Neural progenitor cell (in vitro differentiated cells): ENCODE data around the gene TMEM19. TPM values are rescaled to one million over a fixed set of nuclear protein-coding genes. Genes with fewer than 3 reads are reported as not detected.
"Not testable (repeated sequence)": the region's sequence is repeated elsewhere in the genome, so short reads cannot be mapped to it uniquely, and the experiment has no call there.

Experiments used
- DNase-seq: peaks from one replicate; pipeline ENCODE4 v3.0.0-alpha.2; 2016; ENCODE audit warnings: low spot score
- H2AFZ ChIP-seq: fragments of 200-600 bp; sonication (generic); replicated peaks from 2 replicates; pipeline ENCODE4 v1.6.1; 2016; ENCODE audit warnings: antibody characterized with exemption
- H3F3A ChIP-seq: fragments of 200-600 bp; sonication (generic); 2 replicates; pipeline ENCODE4 v1.6.1; 2016; ENCODE audit warnings: antibody characterized with exemption, low read depth
- H3K27ac ChIP-seq: fragments of 200-600 bp; sonication (generic); 2 replicates; pipeline ENCODE4 v1.5.1; 2016; ENCODE audit warnings: mild to moderate bottlenecking
- H3K27me3 ChIP-seq: fragments of 200-600 bp; sonication (generic); 2 replicates; pipeline ENCODE4 v1.6.1; 2016; ENCODE audit warnings: mild to moderate bottlenecking, moderate library complexity
- H3K36me3 ChIP-seq: fragments of 200-600 bp; sonication (generic); 2 replicates; pipeline ENCODE4 v1.5.1; 2016
- H3K4me1 ChIP-seq: fragments of 200-600 bp; sonication (generic); 2 replicates; pipeline ENCODE4 v1.6.1; 2016; ENCODE audit warnings: mixed run types
- H3K4me2 ChIP-seq: fragments of 200-600 bp; sonication (generic); 2 replicates; pipeline ENCODE4 v1.6.1; 2016
- H3K4me3 ChIP-seq: fragments of 200-600 bp; sonication (generic); 2 replicates; pipeline ENCODE4 v1.5.1; 2016
- H3K79me2 ChIP-seq: fragments of 200-600 bp; sonication (generic); 2 replicates; pipeline ENCODE4 v1.6.1; 2016; ENCODE audit warnings: low read depth
- H3K9ac ChIP-seq: fragments of 200-600 bp; sonication (generic); 2 replicates; pipeline ENCODE4 v1.6.1; 2016
- H3K9me3 ChIP-seq: fragments of 200-600 bp; sonication (generic); 2 replicates; pipeline ENCODE4 v1.5.1; 2016; ENCODE audit warnings: low read depth
- H4K20me1 ChIP-seq: fragments of 200-600 bp; sonication (generic); 2 replicates; pipeline ENCODE4 v1.6.1; 2016; ENCODE audit warnings: low read depth
- H3K27ac Mint-ChIP-seq: 3 replicates; pipeline ENCODE4 v1.8.0; 2021; ENCODE audit warnings: mixed read lengths
- H3K27me3 Mint-ChIP-seq: 2 replicates; pipeline ENCODE4 v1.8.0; 2022; ENCODE audit warnings: low read depth, mild to moderate bottlenecking, inconsistent platforms, moderate library complexity, mixed read lengths; ENCODE audit not compliant: insufficient read depth
- H3K36me3 Mint-ChIP-seq: 3 replicates; pipeline ENCODE4 v1.8.0; 2021; ENCODE audit warnings: mixed read lengths
- H3K4me1 Mint-ChIP-seq: 3 replicates; pipeline ENCODE4 v1.8.0; 2021; ENCODE audit warnings: mixed read lengths
- H3K4me3 Mint-ChIP-seq: 3 replicates; pipeline ENCODE4 v1.8.0; 2021; ENCODE audit warnings: mild to moderate bottlenecking, moderate library complexity, mixed read lengths
- H3K9me3 Mint-ChIP-seq: 3 replicates; pipeline ENCODE4 v1.8.0; 2020; ENCODE audit warnings: mixed read lengths
- EZH2 ChIP-seq: fragments of 200-600 bp; sonication (generic); IDR thresholded peaks from 2 replicates; pipeline ENCODE4 v1.6.1; 2017; ENCODE audit warnings: antibody characterized with exemption, mild to moderate bottlenecking, moderate library complexity
- EZH2phosphoT487 ChIP-seq: fragments of 200-600 bp; sonication (generic); IDR thresholded peaks from 2 replicates; pipeline ENCODE4 v1.6.1; 2017; ENCODE audit warnings: antibody characterized with exemption
- total RNA-seq: library from RNA; depleted of rRNA; stranded (reverse); fragments of >200 nt; gene quantifications from 2 replicates; pipeline ENCODE4 v1.2.3, GENCODE V29; 2015; ENCODE audit warnings: low replicate concordance
- TF ChIP-seq, protein P1 (sequence below): fragments of 200-600 bp; sonication (generic); IDR thresholded peaks from 2 replicates; pipeline ENCODE4 v1.5.1; 2017; ENCODE audit warnings: antibody characterized with exemption, mild to moderate bottlenecking

Gene TMEM19
- total RNA-seq, 1 donor from 2014 or later, result 9.3 TPM

DNA sequence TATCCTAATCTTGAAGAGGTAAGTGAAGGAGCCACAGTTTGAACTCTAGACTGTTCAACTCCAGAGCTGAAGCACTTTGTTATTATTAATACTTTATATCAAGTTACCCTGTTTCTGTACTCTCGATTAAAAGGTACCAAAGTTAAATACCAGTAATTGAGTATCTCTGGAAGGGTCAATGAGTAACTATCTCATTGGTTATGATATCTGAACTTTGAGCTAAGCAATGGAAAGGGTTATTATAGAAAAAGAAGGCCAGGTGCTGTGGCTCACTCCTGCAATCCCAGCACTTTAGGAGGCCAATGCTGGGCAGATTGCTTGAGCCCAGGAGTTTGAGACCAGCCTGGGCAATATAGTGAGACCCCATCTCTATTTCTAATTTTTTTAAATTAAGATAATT, 9.9 kb downstream of the TMEM19 start:
- no peak overlapping the region for H3K4me3 Mint-ChIP-seq
- H3K27ac Mint-ChIP-seq, result no peak overlapping the region
- H3K79me2 ChIP-seq, result no peaks in the 10 kb centered on the region
- TF ChIP-seq, protein P1, sequence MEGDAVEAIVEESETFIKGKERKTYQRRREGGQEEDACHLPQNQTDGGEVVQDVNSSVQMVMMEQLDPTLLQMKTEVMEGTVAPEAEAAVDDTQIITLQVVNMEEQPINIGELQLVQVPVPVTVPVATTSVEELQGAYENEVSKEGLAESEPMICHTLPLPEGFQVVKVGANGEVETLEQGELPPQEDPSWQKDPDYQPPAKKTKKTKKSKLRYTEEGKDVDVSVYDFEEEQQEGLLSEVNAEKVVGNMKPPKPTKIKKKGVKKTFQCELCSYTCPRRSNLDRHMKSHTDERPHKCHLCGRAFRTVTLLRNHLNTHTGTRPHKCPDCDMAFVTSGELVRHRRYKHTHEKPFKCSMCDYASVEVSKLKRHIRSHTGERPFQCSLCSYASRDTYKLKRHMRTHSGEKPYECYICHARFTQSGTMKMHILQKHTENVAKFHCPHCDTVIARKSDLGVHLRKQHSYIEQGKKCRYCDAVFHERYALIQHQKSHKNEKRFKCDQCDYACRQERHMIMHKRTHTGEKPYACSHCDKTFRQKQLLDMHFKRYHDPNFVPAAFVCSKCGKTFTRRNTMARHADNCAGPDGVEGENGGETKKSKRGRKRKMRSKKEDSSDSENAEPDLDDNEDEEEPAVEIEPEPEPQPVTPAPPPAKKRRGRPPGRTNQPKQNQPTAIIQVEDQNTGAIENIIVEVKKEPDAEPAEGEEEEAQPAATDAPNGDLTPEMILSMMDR, result no peak
- no peak for TF ChIP-seq EZH2
- TF ChIP-seq EZH2phosphoT487, result no peak
- H3K27me3 Mint-ChIP-seq, result no peaks in the 10 kb centered on the region
- H3K9me3 Mint-ChIP-seq, result no peaks in the 10 kb centered on the region
- peaks cover 15% of the 10 kb centered on the region for H3K4me1 Mint-ChIP-seq
- no peak overlapping the region for H3K9ac ChIP-seq
- no peak for DNase-seq
- H3K27ac ChIP-seq, result no peak overlapping the region
- no peaks in the 10 kb centered on the region for H3F3A ChIP-seq
- no peak overlapping the region for H3K4me3 ChIP-seq
- H4K20me1 ChIP-seq, result no peaks in the 10 kb centered on the region
- H3K9me3 ChIP-seq, result no peaks in the 10 kb centered on the region
- no peaks in the 10 kb centered on the region for H3K27me3 ChIP-seq
- H2AFZ ChIP-seq, result no peak overlapping the region
- no peaks in the 10 kb centered on the region for H3K4me1 ChIP-seq
- H3K36me3 ChIP-seq, result no peaks in the 10 kb centered on the region
- peaks cover 27% of the 10 kb centered on the region for H3K36me3 Mint-ChIP-seq
- H3K4me2 ChIP-seq, result no peak overlapping the region

DNA sequence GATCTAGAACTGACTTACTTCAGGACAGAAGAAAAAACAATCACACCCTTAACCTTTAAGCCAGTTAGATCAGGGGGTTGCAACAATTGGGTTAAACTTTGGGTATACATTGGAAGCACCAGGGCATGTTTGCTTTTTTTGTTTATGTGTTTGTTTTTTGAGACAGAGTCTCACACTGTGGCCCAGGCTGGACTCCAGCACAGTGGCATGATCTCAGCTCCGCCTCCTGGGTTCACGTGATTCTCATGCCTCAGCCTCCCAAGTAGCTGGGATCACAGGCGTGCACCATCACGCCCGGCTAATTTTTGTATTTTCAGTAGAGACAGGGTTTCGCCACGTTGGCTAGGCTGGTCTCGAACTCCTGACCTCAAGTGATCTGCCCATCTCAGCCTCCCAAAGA, 16.3 kb downstream of the TMEM19 start:
- not testable (repeated sequence) for H3K79me2 ChIP-seq, H3F3A ChIP-seq, H4K20me1 ChIP-seq, H3K4me1 ChIP-seq, H3K4me3 Mint-ChIP-seq, H3K4me2 ChIP-seq, H3K4me1 Mint-ChIP-seq, H3K27ac ChIP-seq, H3K27me3 Mint-ChIP-seq, H3K9me3 Mint-ChIP-seq, H2AFZ ChIP-seq, H3K27ac Mint-ChIP-seq, H3K27me3 ChIP-seq, H3K9ac ChIP-seq, H3K9me3 ChIP-seq, DNase-seq, H3K36me3 ChIP-seq, H3K4me3 ChIP-seq
- H3K36me3 Mint-ChIP-seq, result peaks cover 28% of the 10 kb centered on the region

DNA sequence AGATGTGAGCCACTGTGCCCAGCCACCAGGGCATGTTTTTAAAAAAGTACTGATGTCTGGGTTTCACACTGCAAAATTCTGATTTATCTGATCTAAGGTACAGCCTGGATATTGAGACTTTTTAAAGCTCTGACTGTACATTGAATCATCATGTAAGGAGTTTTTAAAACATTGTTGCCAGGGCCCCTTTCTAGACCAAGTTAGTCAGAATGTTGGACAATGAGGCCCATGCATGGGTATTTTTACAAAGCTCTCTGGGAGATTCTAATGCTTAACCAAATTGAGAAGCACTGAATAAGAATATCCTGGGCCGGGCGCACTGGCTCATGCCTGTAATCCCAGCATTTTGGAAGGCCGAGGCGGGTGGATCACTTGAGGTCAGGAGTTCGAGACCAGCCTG, 16.7 kb downstream of the TMEM19 start:
- Histone ChIP-seq H3F3A (no peaks in the 10 kb centered on the region), H3K36me3 (no peaks in the 10 kb centered on the region), H3K4me1 (no peaks in the 10 kb centered on the region), H3K9ac (no peak overlapping the region), H3K9me3 (no peaks in the 10 kb centered on the region), H2AFZ (no peak overlapping the region), H3K27ac (no peak overlapping the region), H3K4me3 (no peak overlapping the region), H3K27me3 (no peaks in the 10 kb centered on the region), H4K20me1 (no peaks in the 10 kb centered on the region), H3K4me2 (no peak overlapping the region), H3K79me2 (no peaks in the 10 kb centered on the region)
- no peaks in the 10 kb centered on the region for H3K9me3 Mint-ChIP-seq
- no peaks in the 10 kb centered on the region for H3K27me3 Mint-ChIP-seq
- no peak for TF ChIP-seq EZH2
- TF ChIP-seq, protein P1, result no peak
- no peak for TF ChIP-seq EZH2phosphoT487
- H3K36me3 Mint-ChIP-seq, result peaks cover 27% of the 10 kb centered on the region
- no peak overlapping the region for H3K27ac Mint-ChIP-seq
- no peak overlapping the region for H3K4me3 Mint-ChIP-seq
- DNase-seq, result no peak
- H3K4me1 Mint-ChIP-seq, result no peaks in the 10 kb centered on the region

DNA sequence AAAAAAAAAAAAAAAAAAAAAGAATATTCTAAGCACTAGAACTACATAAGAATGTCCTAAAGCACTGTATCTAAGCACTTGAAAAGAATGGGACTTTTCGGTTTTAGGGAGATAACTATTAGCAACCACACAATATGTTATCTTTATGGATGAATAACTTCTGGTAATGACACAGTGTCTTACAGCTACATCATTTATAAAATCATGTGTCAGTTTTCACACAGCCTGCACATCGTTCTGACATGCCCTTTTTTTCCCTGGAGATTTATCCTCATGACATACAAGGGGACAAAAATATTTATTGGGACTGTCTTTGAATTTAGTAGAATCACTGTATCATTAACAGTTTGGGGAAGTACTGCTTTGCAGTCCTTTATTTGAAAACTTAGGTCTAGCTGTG, 17.3 kb downstream of the TMEM19 start:
- no peaks in the 10 kb centered on the region for H3F3A ChIP-seq
- H4K20me1 ChIP-seq, result no peaks in the 10 kb centered on the region
- H3K9ac ChIP-seq, result no peak overlapping the region
- no peaks in the 10 kb centered on the region for H3K9me3 ChIP-seq
- H3K79me2 ChIP-seq, result no peaks in the 10 kb centered on the region
- H3K27me3 ChIP-seq, result no peaks in the 10 kb centered on the region
- H3K36me3 Mint-ChIP-seq, result peaks cover 23% of the 10 kb centered on the region
- DNase-seq, result no peak
- H3K4me3 ChIP-seq, result no peak overlapping the region
- no peaks in the 10 kb centered on the region for H3K4me1 ChIP-seq
- H3K27ac Mint-ChIP-seq, result no peak overlapping the region
- H3K4me1 Mint-ChIP-seq, result no peaks in the 10 kb centered on the region
- no peak overlapping the region for H2AFZ ChIP-seq
- no peaks in the 10 kb centered on the region for H3K36me3 ChIP-seq
- H3K27ac ChIP-seq, result no peak overlapping the region
- no peaks in the 10 kb centered on the region for H3K27me3 Mint-ChIP-seq
- H3K4me3 Mint-ChIP-seq, result no peak overlapping the region
- TF ChIP-seq EZH2, result no peak
- TF ChIP-seq, protein P1, result no peak
- no peak for TF ChIP-seq EZH2phosphoT487
- no peak overlapping the region for H3K4me2 ChIP-seq
- H3K9me3 Mint-ChIP-seq, result no peaks in the 10 kb centered on the region
